PC-9 (cell line): ENCODE results near the gene KCNH6. TPM values are rescaled to one million over a fixed set of nuclear protein-coding genes. Genes with fewer than 3 reads are reported as not detected.

Experiments
- BruUV-seq: library from RNA; stranded (reverse); fragments of 400-500 nt; replicated peaks from 2 replicates; lab custom pipeline; 2021; lab: Mats Ljungman, UMichigan
- CTCF ChIA-PET: fragments of 300-600 bp; sonication (Branson Sonifier 250); formaldehyde crosslinking; loops from one replicate; lab custom pipeline; 2022; ENCODE audit warnings: antibody characterized with exemption; lab: Charles Lee
- POLR2A ChIA-PET: fragments of 300-600 bp; sonication (Branson Sonifier 250); formaldehyde crosslinking; loops from one replicate; lab custom pipeline; 2022; ENCODE audit warnings: antibody characterized with exemption; ENCODE audit not compliant: unreplicated experiment; lab: Charles Lee
- DNase-seq, 2 experiments: peaks; one replicate each; pipeline versions ENCODE4 v3.0.0 to v3.0.0-alpha.2; 2015 to 2022; ENCODE audit warnings: mixed read lengths in 1 of 2
- H2AFZ ChIP-seq: fragments of 200-600 bp; sonication (generic); 2 replicates; pipeline ENCODE4 v1.8.1; 2017; ENCODE audit warnings: antibody characterized with exemption
- H3F3A ChIP-seq: fragments of 200-600 bp; sonication (generic); 2 replicates; pipeline ENCODE4 v1.8.1; 2017; ENCODE audit warnings: antibody characterized with exemption, mild to moderate bottlenecking, low read depth; ENCODE audit not compliant: insufficient read depth
- H3K27ac ChIP-seq: fragments of 200-600 bp; sonication (generic); 2 replicates; pipeline ENCODE4 v1.6.1; 2016; ENCODE audit warnings: mixed run types
- H3K27me3 ChIP-seq: fragments of 200-600 bp; sonication (generic); 2 replicates; pipeline ENCODE4 v1.6.1; 2016; ENCODE audit warnings: low read depth, mixed run types; ENCODE audit not compliant: insufficient read depth
- H3K36me3 ChIP-seq: fragments of 200-600 bp; sonication (generic); 2 replicates; pipeline ENCODE4 v1.6.1; 2016; ENCODE audit warnings: low read depth, mixed run types
- H3K4me1 ChIP-seq: fragments of 200-600 bp; sonication (generic); replicated peaks from 2 replicates; pipeline ENCODE4 v1.6.1; 2016; ENCODE audit warnings: mixed run types; ENCODE audit not compliant: insufficient read depth
- H3K4me2 ChIP-seq: fragments of 200-600 bp; sonication (generic); 2 replicates; pipeline ENCODE4 v1.6.1; 2017; ENCODE audit warnings: mixed run types
- H3K4me3 ChIP-seq: fragments of 200-600 bp; sonication (generic); 2 replicates; pipeline ENCODE4 v1.6.1; 2016; ENCODE audit warnings: mixed run types
- H3K79me2 ChIP-seq: fragments of 200-600 bp; sonication (generic); 2 replicates; pipeline ENCODE4 v1.6.1; 2017; ENCODE audit warnings: low read depth, mixed run types
- H3K9me2 ChIP-seq: fragments of 200-600 bp; sonication (generic); 2 replicates; pipeline ENCODE4 v1.8.1; 2017; ENCODE audit warnings: mild to moderate bottlenecking; ENCODE audit not compliant: insufficient read depth
- H3K9me3 ChIP-seq: fragments of 200-600 bp; sonication (generic); 2 replicates; pipeline ENCODE4 v1.8.1; 2016; ENCODE audit warnings: low read depth; ENCODE audit not compliant: insufficient read depth
- H4K20me1 ChIP-seq: fragments of 200-600 bp; sonication (generic); 2 replicates; pipeline ENCODE4 v1.8.1; 2017; ENCODE audit not compliant: insufficient read depth
- CTCF ChIP-seq: fragments of 200-600 bp; sonication (generic); conservative IDR thresholded peaks from 2 replicates; pipeline ENCODE4 v1.6.1; 2017; ENCODE audit warnings: mixed run types, antibody characterized with exemption, mild to moderate bottlenecking, moderate library complexity
- EZH2 ChIP-seq: fragments of 200-600 bp; sonication (generic); IDR thresholded peaks from 2 replicates; pipeline ENCODE4 v1.8.0; 2017; ENCODE audit warnings: antibody characterized with exemption, low read depth
- intact Hi-C: fragments of 100-400 bp; cut with micrococcal nuclease; formaldehyde crosslinking; loops from one replicate; pipeline ENCODE4 v1.10.0; 2022; ENCODE audit not compliant: unreplicated experiment
- total RNA-seq: library from RNA; stranded (reverse); gene quantifications from 2 replicates; pipeline ENCODE4 v1.2.3, GENCODE V29; 2021

Gene KCNH6
- total RNA-seq, 1 experiment from 2014 or later, result not detected

- Histone ChIP-seq H3K4me1 (no peaks in the 10 kb centered on the region), H3K27me3 (no peaks in the 10 kb centered on the region), H2AFZ (no peak overlapping the region), H3K27ac (no peak overlapping the region), H4K20me1 (peaks cover 60% of the 10 kb centered on the region), H3K36me3 (no peaks in the 10 kb centered on the region), H3K9me3 (no peaks in the 10 kb centered on the region), H3K4me2 (no peak overlapping the region), H3F3A (peaks cover 10% of the 10 kb centered on the region; the same call in 1 of the 2 replicates), H3K79me2 (peaks cover 80% of the 10 kb centered on the region), H3K9me2 (no peaks in the 10 kb centered on the region), H3K4me3 (no peak overlapping the region)
- intact Hi-C loops, result no loop called here
- CTCF ChIA-PET, result no interaction called here
- DNase-seq, result no peak
- POLR2A ChIA-PET, result no interaction called here
- BruUV-seq, result no TSS peak
- TF ChIP-seq EZH2 (no peak), CTCF (no peak)
These were observed 41.4 kb downstream of the KCNH6 start for GRCh38 chr17:63564562-63564961.

GRCh38 chr17:63567229-63567628, 44.1 kb downstream of the KCNH6 start:
- POLR2A ChIA-PET, result no interaction called here
- TF ChIP-seq CTCF (no peak), EZH2 (no peak)
- CTCF ChIA-PET, result no interaction called here

GRCh38 chr17:63568563-63568962, 45.4 kb downstream of the KCNH6 start:
- no peak overlapping the region for H3K4me3 ChIP-seq
- POLR2A ChIA-PET, result interaction anchor here (0.6 kb wide), 1 partner anchor 23 kb away, joined by 3 read pairs; no protein-coding TSS in a partner anchor
- H3K79me2 ChIP-seq, result peaks cover 67% of the 10 kb centered on the region
- no peaks in the 10 kb centered on the region for H3K9me3 ChIP-seq
- 0 out of 2 replicates have a peak, but pooled peaks cover 7% of the 10 kb centered on the region for H3K4me1 ChIP-seq
- no peaks in the 10 kb centered on the region for H3K9me2 ChIP-seq
- no peak overlapping the region for H3K27ac ChIP-seq
- H3F3A ChIP-seq, result peaks cover 6% of the 10 kb centered on the region; the same call in 1 of the 2 replicates
- no TSS peak for BruUV-seq
- H3K27me3 ChIP-seq, result no peaks in the 10 kb centered on the region
- no peaks in the 10 kb centered on the region for H3K36me3 ChIP-seq
- intact Hi-C loops, result no loop called here
- no peak overlapping the region for H3K4me2 ChIP-seq
- no peak for DNase-seq
- no peak overlapping the region for H2AFZ ChIP-seq
- CTCF ChIA-PET, result interaction anchor here (0.6 kb wide), 1 partner anchor 32 kb away, joined by 9 read pairs; no protein-coding TSS in a partner anchor
- no peak for TF ChIP-seq CTCF
- no peak for TF ChIP-seq EZH2
- peaks cover 54% of the 10 kb centered on the region for H4K20me1 ChIP-seq

More at GRCh38 chr17:63567229-63567628, 44.1 kb downstream of the KCNH6 start:
- Histone ChIP-seq H3K4me3 (no peak overlapping the region), H3K27me3 (no peaks in the 10 kb centered on the region), H3K9me2 (no peaks in the 10 kb centered on the region), H3K4me1 (0 out of 2 replicates have a peak, but pooled peaks cover 7% of the 10 kb centered on the region), H2AFZ (no peak overlapping the region), H3K4me2 (no peak overlapping the region), H3K9me3 (no peaks in the 10 kb centered on the region), H4K20me1 (peaks cover 51% of the 10 kb centered on the region), H3K36me3 (no peaks in the 10 kb centered on the region), H3K27ac (no peak overlapping the region), H3F3A (peaks cover 10% of the 10 kb centered on the region; the same call in 1 of the 2 replicates), H3K79me2 (peaks cover 62% of the 10 kb centered on the region)
- no TSS peak for BruUV-seq
- DNase-seq, result no peak
- intact Hi-C loops, result no loop called here
